HG02798 (cell line): ENCODE measurements around the gene TBX18.

Experiments
- ATAC-seq: cut with Tn5 transposase; IDR thresholded peaks from one replicate; pipeline ENCODE4 v1.9.1; 2021; ENCODE audit warnings: mild to moderate bottlenecking; ENCODE audit not compliant: unreplicated experiment, poor library complexity

The TBX18 gene

GRCh38 chr6:84753173-84753572 is 11.2 kb downstream of the TBX18 start:
- ATAC-seq, result no peak

- no peak for ATAC-seq
Measured at GRCh38 chr6:84752118-84752850, 12.1 kb downstream of the TBX18 start.

GRCh38 chr6:84749181-84749580 is 15.2 kb downstream of the TBX18 start:
- ATAC-seq, result no peak

- no peak for ATAC-seq
Measured at GRCh38 chr6:84748376-84748775, 16.0 kb downstream of the TBX18 start.

- ATAC-seq, result no peak
Measured at GRCh38 chr6:84743616-84744015, 20.8 kb downstream of the TBX18 start.

GRCh38 chr6:84740385-84740784 is 24.0 kb downstream of the TBX18 start:
- ATAC-seq, result no peak

GRCh38 chr6:84739866-84740208 is 24.6 kb downstream of the TBX18 start:
- no peak for ATAC-seq

- ATAC-seq, result no peak
Measured at GRCh38 chr6:84738996-84739865, 25.2 kb downstream of the TBX18 start.

GRCh38 chr6:84733889-84734288 is 30.5 kb downstream of the TBX18 start:
- no peak for ATAC-seq

GRCh38 chr6:84731901-84732300 is 32.5 kb downstream of the TBX18 start:
- ATAC-seq, result no peak

- ATAC-seq, result no peak
Measured at GRCh38 chr6:84731401-84731800, 33.0 kb downstream of the TBX18 start.

- no peak for ATAC-seq
Measured at GRCh38 chr6:84728602-84729001, 35.8 kb downstream of the TBX18 start.

- ATAC-seq, result no peak
Measured at GRCh38 chr6:84719152-84719551, 45.2 kb downstream of the TBX18 start.

GRCh38 chr6:84718038-84718955 is 46.1 kb downstream of the TBX18 start:
- ATAC-seq, result no peak

- no peak for ATAC-seq
Measured at GRCh38 chr6:84709121-84709520, 55.3 kb downstream of the TBX18 start.

GRCh38 chr6:84707171-84707570 is 57.2 kb downstream of the TBX18 start:
- ATAC-seq, result no peak

GRCh38 chr6:84696166-84696565 is 68.2 kb downstream of the TBX18 start:
- ATAC-seq, result no peak

GRCh38 chr6:84691978-84692623 is 72.3 kb downstream of the TBX18 start:
- ATAC-seq, result no peak

GRCh38 chr6:84688141-84688873 is 76.1 kb downstream of the TBX18 start:
- ATAC-seq, result no peak

- no peak for ATAC-seq
Measured at GRCh38 chr6:84687431-84687830, 77.0 kb downstream of the TBX18 start.
